Mucosa of gallbladder (tissue), 1 donor: Measurements from ENCODE around the gene CAMK2N1. TPM values are rescaled to one million over a fixed set of nuclear protein-coding genes. Genes with fewer than 3 reads are reported as not detected.

Source experiments
- DNase-seq: peaks from one replicate; pipeline ENCODE4 v3.0.0-alpha.2; 2020; ENCODE audit warnings: low spot score
- total RNA-seq: library from RNA; stranded (reverse); gene quantifications from one replicate; pipeline ENCODE4 v1.2.1, GENCODE V29; 2021
- donor health status: DM: no; HTN: no; CAD: no.

Gene CAMK2N1
- total RNA-seq, 1 donor from 2014 or later, result 140 TPM

- no peak for DNase-seq
Measured at GRCh38 chr1:20445956-20446355, 40.1 kb downstream of the CAMK2N1 start.

DNA sequence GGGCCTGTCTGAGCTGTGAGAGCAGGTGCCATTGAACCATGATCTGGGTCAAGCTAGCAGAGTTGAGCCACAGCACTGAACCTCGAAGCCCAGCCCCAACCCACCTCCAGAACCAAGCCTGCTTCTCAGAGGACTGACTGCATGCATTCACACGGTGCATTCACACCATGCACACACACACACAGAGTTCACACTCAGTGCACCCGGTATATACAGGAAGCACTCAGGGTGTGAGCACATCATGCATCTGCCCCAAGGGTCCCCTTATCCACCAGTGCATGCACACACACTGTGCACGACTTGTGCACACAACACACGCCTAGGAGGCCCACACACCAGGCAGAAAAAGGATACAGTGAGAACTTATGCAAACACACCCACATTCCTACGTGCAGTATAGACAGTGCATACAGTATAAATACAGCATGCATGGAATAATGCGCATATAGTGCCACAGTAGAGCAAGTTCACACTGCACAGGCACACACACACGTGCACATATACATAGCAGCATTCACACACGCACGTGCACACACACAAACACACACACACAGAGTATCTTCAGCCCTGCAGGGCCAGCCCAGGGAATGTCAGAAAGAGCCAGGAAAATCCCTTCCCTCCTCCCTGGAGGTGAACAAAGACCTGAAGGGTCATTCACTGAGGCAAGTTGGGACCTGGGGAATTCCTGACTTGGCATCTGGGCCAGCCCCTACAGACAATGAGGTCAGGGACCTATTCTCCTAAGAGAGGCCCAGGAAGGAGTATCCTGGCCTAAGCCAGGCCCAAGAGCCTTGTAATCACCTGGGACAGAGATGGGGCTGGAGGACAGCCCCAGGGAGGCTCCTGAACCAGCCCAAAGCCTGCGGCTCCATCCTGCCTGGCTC, 42.1 kb downstream of the CAMK2N1 start:
- DNase-seq, result no peak

DNA sequence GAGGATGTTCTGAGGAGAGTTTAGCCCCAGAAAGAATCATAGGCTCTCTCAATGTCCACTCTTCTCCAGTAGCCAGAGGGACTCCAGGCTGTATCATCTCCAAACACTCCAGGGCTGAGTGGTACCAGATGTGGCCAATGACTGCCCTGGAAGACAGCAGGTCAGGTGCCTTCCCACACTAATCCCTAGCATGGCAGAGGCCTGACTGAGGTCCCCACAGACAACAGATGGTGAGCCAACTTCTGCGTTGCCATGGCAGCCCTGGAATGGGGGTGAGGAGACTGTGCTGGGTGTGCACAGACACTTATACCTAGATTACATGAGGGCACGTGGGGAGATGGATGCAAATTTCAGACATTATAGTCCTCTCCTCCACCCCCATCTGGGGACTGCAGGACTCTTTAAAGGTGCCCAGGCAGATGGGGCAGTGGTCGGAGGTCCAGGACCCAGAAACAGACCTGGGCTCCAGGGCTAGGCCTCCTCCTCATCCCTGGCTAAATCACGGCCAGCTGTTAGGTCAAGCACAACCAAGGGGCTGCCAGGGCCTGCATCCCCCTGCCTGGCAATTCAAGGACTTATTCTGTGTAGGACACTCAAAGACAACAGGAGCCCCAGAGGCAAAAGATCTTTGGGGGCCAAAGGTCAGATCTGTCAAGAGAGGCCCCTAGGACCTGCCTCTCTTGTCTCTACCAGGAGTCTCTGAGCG, 42.9 kb downstream of the CAMK2N1 start:
- DNase-seq, result no peak

GRCh38 chr1:20440785-20441200, 45.2 kb downstream of the CAMK2N1 start:
- DNase-seq, result peak; percentile 39

GRCh38 chr1:20439282-20439681, 46.7 kb downstream of the CAMK2N1 start:
- no peak for DNase-seq

GRCh38 chr1:20437640-20438039, 48.4 kb downstream of the CAMK2N1 start:
- no peak for DNase-seq

DNA sequence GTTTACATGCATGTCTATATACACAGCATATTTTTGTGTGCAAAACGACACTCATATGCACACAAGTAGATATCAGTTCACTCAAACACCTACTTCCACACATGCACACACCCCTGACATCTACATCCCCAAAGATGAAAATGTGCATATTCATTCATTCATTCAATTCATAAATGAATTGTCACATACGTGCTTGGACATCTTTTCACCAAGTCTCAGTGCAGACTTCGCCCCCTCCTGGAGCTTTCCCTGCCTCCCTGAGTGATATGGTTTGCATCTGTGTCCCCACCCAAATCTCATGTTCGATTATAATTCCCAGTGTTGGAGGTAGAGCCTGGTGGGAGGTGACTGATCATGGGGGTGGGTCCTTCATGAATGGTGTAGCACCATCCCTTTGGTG, 53.1 kb downstream of the CAMK2N1 start:
- DNase-seq, result no peak

Other genes with a start within 250 kb of the CAMK2N1 start
- gene VWA5B1, start 195.3 kb downstream of the CAMK2N1 start, total RNA-seq, result 2.1 TPM
- gene MUL1, start 21.9 kb upstream of the CAMK2N1 start, total RNA-seq, result 36.6 TPM
- gene FAM43B, start 66.4 kb upstream of the CAMK2N1 start, total RNA-seq, result 0.52 TPM
- 1.6 TPM for gene CDA, start 102.9 kb upstream of the CAMK2N1 start, total RNA-seq
- gene PINK1, start 147.2 kb upstream of the CAMK2N1 start, total RNA-seq, result 72.9 TPM
- 200 TPM for gene DDOST, start 175.2 kb upstream of the CAMK2N1 start, total RNA-seq
- gene KIF17, start 231.8 kb upstream of the CAMK2N1 start, total RNA-seq, result 4.7 TPM
- 0.23 TPM for gene SH2D5, start 246.5 kb upstream of the CAMK2N1 start, total RNA-seq